ENCODE data around the gene HSF5. TPM values are rescaled to one million over a fixed set of nuclear protein-coding genes. Genes with fewer than 3 reads are reported as not detected.

Gene HSF5
- total and polyA plus RNA-seq, 2 of the 13 experiments (the other 11 are each of a cell fraction or from before 2014, with no cell fraction given) = not detected

DNA sequence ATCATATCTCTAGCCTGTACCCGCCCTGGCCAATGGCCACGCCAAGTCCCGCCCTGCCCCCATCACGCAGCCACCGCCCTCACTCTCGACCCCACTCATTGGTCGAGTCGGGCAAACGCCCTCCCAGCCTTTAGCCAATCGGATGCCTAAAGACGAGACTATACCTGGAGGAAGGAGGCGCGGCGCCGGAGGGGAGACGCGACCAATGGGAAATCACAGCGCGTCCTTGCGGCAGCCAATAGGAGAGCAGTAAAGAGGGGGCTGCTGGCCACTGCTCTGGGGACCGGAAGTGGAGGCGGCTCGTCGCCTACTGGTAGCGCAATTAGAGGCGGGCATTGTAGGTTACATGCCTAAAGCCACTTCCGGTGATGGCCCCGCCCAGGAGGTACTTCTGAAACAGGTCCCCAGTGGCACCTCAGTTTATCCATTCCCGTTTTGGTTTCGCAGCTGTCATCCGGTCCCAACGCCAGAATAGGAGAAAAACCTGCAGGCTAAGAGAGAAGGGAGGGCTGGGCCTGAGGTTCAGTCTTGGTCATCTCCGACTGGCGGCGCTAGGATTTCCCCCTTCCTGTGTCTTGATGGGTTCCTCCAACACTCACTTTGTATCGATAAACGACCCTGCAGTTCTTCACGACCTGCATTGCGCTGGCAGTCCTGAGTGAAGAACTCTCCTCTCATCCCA lies 29.9 kb upstream of the HSF5 start (continued):
- TF ChIP-seq SRF (IDR thresholded peaks at IDR 0.05; ENCODE audit: low read depth, low read length) = peak; percentile 75
- TF ChIP-seq ZFX (CRISPR knock-in tag; IDR thresholded peaks at IDR 0.05; ENCODE audit: low read depth) = peak; percentile 64
- TF ChIP-seq ZFP36L2 (CRISPR knock-in tag; IDR thresholded peaks at IDR 0.05) = peak; percentile 38; the same call in 1 of the 2 replicates
- TF ChIP-seq YEATS2 (CRISPR knock-in tag; IDR thresholded peaks at IDR 0.05; ENCODE audit: borderline replicate concordance) = peak; percentile 95
- TF ChIP-seq AHR (CRISPR knock-in tag; IDR thresholded peaks at IDR 0.05) = no peak
- peak; percentile 68 for TF ChIP-seq DR1 (CRISPR knock-in tag; IDR thresholded peaks at IDR 0.05)
- peak; percentile 43; the same call in 1 of the 2 replicates for TF ChIP-seq ZNF616 (CRISPR knock-in tag; IDR thresholded peaks at IDR 0.05; ENCODE audit: low read depth)
- peak; percentile 99 for TF ChIP-seq NFYC (CRISPR knock-in tag; IDR thresholded peaks at IDR 0.05)
- peak; percentile 72 for TF ChIP-seq HOXA3 (CRISPR knock-in tag; IDR thresholded peaks at IDR 0.05)
- no peak for TF ChIP-seq ZSCAN21 (CRISPR knock-in tag; IDR thresholded peaks at IDR 0.05; ENCODE audit: borderline replicate concordance)
- no peak for TF ChIP-seq ZKSCAN5 (CRISPR knock-in tag; IDR thresholded peaks at IDR 0.05)
- TF ChIP-seq SRSF9 (IDR thresholded peaks at IDR 0.05; ENCODE audit: borderline replicate concordance, insufficient read depth, low read depth, low read length, poor library complexity, severe bottlenecking) = no peak
- TF ChIP-seq, protein P1, sequence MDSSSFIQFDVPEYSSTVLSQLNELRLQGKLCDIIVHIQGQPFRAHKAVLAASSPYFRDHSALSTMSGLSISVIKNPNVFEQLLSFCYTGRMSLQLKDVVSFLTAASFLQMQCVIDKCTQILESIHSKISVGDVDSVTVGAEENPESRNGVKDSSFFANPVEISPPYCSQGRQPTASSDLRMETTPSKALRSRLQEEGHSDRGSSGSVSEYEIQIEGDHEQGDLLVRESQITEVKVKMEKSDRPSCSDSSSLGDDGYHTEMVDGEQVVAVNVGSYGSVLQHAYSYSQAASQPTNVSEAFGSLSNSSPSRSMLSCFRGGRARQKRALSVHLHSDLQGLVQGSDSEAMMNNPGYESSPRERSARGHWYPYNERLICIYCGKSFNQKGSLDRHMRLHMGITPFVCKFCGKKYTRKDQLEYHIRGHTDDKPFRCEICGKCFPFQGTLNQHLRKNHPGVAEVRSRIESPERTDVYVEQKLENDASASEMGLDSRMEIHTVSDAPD (CRISPR knock-in tag; IDR thresholded peaks at IDR 0.05) = no peak
- TF ChIP-seq, protein P2, sequence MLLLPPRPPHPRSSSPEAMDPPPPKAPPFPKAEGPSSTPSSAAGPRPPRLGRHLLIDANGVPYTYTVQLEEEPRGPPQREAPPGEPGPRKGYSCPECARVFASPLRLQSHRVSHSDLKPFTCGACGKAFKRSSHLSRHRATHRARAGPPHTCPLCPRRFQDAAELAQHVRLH (CRISPR knock-in tag; IDR thresholded peaks at IDR 0.05; ENCODE audit: borderline replicate concordance, low read depth) = peak; percentile 82; the same call in 1 of the 2 replicates
- TF ChIP-seq JUNB (CRISPR knock-in tag; IDR thresholded peaks at IDR 0.05; ENCODE audit: borderline replicate concordance) = no peak
- TF ChIP-seq POLR2A (IDR thresholded peaks at IDR 0.05; ENCODE audit: insufficient read depth in 1 of 2, low read depth in 2 of 2, low read length in 2 of 2) = peak; percentile 29 to 73; a peak in 3 of 4 replicates
- TF ChIP-seq ZNF3 (CRISPR knock-in tag; IDR thresholded peaks at IDR 0.05) = peak; percentile 42; the same call in 1 of the 2 replicates
- no peak for TF ChIP-seq ZNF850 (CRISPR knock-in tag; conservative IDR thresholded peaks at IDR 0.05)
- TF ChIP-seq, protein P3, sequence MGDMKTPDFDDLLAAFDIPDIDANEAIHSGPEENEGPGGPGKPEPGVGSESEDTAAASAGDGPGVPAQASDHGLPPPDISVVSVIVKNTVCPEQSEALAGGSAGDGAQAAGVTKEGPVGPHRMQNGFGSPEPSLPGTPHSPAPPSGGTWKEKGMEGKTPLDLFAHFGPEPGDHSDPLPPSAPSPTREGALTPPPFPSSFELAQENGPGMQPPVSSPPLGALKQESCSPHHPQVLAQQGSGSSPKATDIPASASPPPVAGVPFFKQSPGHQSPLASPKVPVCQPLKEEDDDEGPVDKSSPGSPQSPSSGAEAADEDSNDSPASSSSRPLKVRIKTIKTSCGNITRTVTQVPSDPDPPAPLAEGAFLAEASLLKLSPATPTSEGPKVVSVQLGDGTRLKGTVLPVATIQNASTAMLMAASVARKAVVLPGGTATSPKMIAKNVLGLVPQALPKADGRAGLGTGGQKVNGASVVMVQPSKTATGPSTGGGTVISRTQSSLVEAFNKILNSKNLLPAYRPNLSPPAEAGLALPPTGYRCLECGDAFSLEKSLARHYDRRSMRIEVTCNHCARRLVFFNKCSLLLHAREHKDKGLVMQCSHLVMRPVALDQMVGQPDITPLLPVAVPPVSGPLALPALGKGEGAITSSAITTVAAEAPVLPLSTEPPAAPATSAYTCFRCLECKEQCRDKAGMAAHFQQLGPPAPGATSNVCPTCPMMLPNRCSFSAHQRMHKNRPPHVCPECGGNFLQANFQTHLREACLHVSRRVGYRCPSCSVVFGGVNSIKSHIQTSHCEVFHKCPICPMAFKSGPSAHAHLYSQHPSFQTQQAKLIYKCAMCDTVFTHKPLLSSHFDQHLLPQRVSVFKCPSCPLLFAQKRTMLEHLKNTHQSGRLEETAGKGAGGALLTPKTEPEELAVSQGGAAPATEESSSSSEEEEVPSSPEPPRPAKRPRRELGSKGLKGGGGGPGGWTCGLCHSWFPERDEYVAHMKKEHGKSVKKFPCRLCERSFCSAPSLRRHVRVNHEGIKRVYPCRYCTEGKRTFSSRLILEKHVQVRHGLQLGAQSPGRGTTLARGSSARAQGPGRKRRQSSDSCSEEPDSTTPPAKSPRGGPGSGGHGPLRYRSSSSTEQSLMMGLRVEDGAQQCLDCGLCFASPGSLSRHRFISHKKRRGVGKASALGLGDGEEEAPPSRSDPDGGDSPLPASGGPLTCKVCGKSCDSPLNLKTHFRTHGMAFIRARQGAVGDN (CRISPR knock-in tag; IDR thresholded peaks at IDR 0.05) = peak; percentile 42
- TF ChIP-seq SP140L (CRISPR knock-in tag; IDR thresholded peaks at IDR 0.05; ENCODE audit: borderline replicate concordance) = peak; percentile 71; the same call in 1 of the 2 replicates
- no peak for TF ChIP-seq LCORL (IDR thresholded peaks at IDR 0.05)
- TF ChIP-seq LCORL (CRISPR knock-in tag; IDR thresholded peaks at IDR 0.05) = 0 out of 2 replicates have a peak, but pooled peaks have one; percentile 37
- no peak for TF ChIP-seq ONECUT2 (CRISPR knock-in tag; IDR thresholded peaks at IDR 0.05)
- TF ChIP-seq, protein P4, sequence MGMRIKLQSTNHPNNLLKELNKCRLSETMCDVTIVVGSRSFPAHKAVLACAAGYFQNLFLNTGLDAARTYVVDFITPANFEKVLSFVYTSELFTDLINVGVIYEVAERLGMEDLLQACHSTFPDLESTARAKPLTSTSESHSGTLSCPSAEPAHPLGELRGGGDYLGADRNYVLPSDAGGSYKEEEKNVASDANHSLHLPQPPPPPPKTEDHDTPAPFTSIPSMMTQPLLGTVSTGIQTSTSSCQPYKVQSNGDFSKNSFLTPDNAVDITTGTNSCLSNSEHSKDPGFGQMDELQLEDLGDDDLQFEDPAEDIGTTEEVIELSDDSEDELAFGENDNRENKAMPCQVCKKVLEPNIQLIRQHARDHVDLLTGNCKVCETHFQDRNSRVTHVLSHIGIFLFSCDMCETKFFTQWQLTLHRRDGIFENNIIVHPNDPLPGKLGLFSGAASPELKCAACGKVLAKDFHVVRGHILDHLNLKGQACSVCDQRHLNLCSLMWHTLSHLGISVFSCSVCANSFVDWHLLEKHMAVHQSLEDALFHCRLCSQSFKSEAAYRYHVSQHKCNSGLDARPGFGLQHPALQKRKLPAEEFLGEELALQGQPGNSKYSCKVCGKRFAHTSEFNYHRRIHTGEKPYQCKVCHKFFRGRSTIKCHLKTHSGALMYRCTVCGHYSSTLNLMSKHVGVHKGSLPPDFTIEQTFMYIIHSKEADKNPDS (CRISPR knock-in tag; IDR thresholded peaks at IDR 0.05) = no peak

Measured in HepG2 (cell line).